B cell (primary cell): Measurements from ENCODE around the gene PDCD1LG2. TPM values are rescaled to one million over a fixed set of nuclear protein-coding genes. Genes with fewer than 3 reads are reported as not detected.

Source experiments
- ATAC-seq: fragments of 200-7000 bp; cut with Tn5 transposase; one replicate; pipeline ENCODE4 v1.10.0; 2021; ENCODE audit warnings: low read depth, mild to moderate bottlenecking, moderate number of reproducible peaks, moderate library complexity
- CTCF ChIA-PET: fragments of 350-600 bp; sonication (Branson Sonifier 250); formaldehyde crosslinking; loops from one replicate; lab custom pipeline; 2021; ENCODE audit warnings: antibody characterized with exemption, inconsistent platforms; lab: Charles Lee
- POLR2A ChIA-PET: fragments of 350-600 bp; sonication (Branson Sonifier 250); formaldehyde crosslinking; loops from one replicate; lab custom pipeline; 2021; ENCODE audit warnings: antibody characterized with exemption; lab: Charles Lee
- DNase-seq: peaks from one replicate; pipeline ENCODE4 v3.0.0; 2013
- H2AFZ ChIP-seq: 2 replicates; pipeline ENCODE4 v1.6.1; 2012; ENCODE audit warnings: mild to moderate bottlenecking, low read depth, low read length; ENCODE audit not compliant: insufficient read depth, poor library complexity, severe bottlenecking
- H3K27ac ChIP-seq, 2 donors: 1 replicate in 1 of 2; 2 replicates in 1 of 2; pipeline ENCODE4 v1.5.1; 2012 to 2013; ENCODE audit warnings: low read length in 2 of 2, mild to moderate bottlenecking in 2 of 2, moderate library complexity in 1 of 2
- H3K27me3 ChIP-seq, 4 experiments: fragments of 200-600 bp in 1 of 4; sonication (generic) in 1 of 4; replicated peaks in 1 of 4; 1 replicate in 2 of 4; 2 replicates in 2 of 4; pipeline versions ENCODE4 v1.6.1 to v1.7.0; 2013 to 2016; ENCODE audit warnings: low read length in 3 of 4, mild to moderate bottlenecking in 2 of 4, mixed read lengths in 1 of 4, moderate library complexity in 1 of 4; ENCODE audit not compliant: insufficient read depth in 4 of 4, control insufficient read depth in 3 of 4; ENCODE audit errors: control extremely low read depth in 1 of 4
- H3K36me3 ChIP-seq, 2 experiments: replicated peaks in 1 of 2; 1 replicate in 1 of 2; 2 replicates in 1 of 2; pipeline versions ENCODE4 v1.6.1 to v1.7.1; 2013; ENCODE audit warnings: low read length in 1 of 2; ENCODE audit not compliant: insufficient read depth in 2 of 2, control insufficient read depth in 1 of 2; ENCODE audit errors: control extremely low read depth in 1 of 2, extremely low read depth in 1 of 2
- H3K4me1 ChIP-seq, 2 donors: fragments of 200-600 bp in 1 of 2; sonication (generic) in 1 of 2; 1 replicate in 1 of 2; 2 replicates in 1 of 2; pipeline versions ENCODE4 v1.5.1 to v1.6.1; 2013 to 2017; ENCODE audit warnings: low read length in 2 of 2; ENCODE audit not compliant: control insufficient read depth in 2 of 2, insufficient read depth in 2 of 2
- H3K4me2 ChIP-seq: replicated peaks from 2 replicates; pipeline ENCODE3; 2012; ENCODE audit warnings: mild to moderate bottlenecking, low read depth, low read length; ENCODE audit not compliant: poor library complexity, severe bottlenecking
- H3K4me3 ChIP-seq, 5 experiments: fragments of 200-600 bp in 1 of 5; sonication (generic) in 1 of 5; 1 replicate in 3 of 5; 2 replicates in 2 of 5; pipeline versions ENCODE4 v1.5.1 to v1.7.0; 2011 to 2016; ENCODE audit warnings: low read length in 4 of 5, mild to moderate bottlenecking in 4 of 5, low read depth in 2 of 5, control low read depth in 1 of 5, moderate library complexity in 1 of 5; ENCODE audit not compliant: insufficient read depth in 1 of 5; ENCODE audit errors: control extremely low read depth in 1 of 5, extremely low read depth in 1 of 5
- H3K79me2 ChIP-seq: fragments of 200-600 bp; sonication (generic); one replicate; pipeline ENCODE4 v1.6.0; 2016; ENCODE audit warnings: low read length; ENCODE audit not compliant: control insufficient read depth, insufficient read depth
- H3K9ac ChIP-seq: fragments of 200-600 bp; sonication (generic); 2 replicates; pipeline ENCODE4 v1.6.1; 2017; ENCODE audit warnings: mild to moderate bottlenecking, low read length, moderate library complexity
- H3K9me3 ChIP-seq, 3 donors: one replicate each; pipeline versions ENCODE4 v1.6.1 to v1.7.1; 2013; ENCODE audit warnings: low read length in 2 of 3; ENCODE audit not compliant: control insufficient read depth in 2 of 3, insufficient read depth in 1 of 3; ENCODE audit errors: control extremely low read depth in 1 of 3
- H4K20me1 ChIP-seq: 2 replicates; pipeline ENCODE4 v1.6.0; 2012; ENCODE audit warnings: mild to moderate bottlenecking, low read length; ENCODE audit not compliant: insufficient read depth, control insufficient read depth, poor library complexity, severe bottlenecking
- H3K27ac Mint-ChIP-seq: one replicate; pipeline ENCODE4 v1.8.0; 2021; ENCODE audit warnings: mixed read lengths
- H3K27me3 Mint-ChIP-seq: one replicate; pipeline ENCODE4 v1.8.0; 2021; ENCODE audit warnings: mixed read lengths
- H3K4me1 Mint-ChIP-seq: one replicate; pipeline ENCODE4 v1.8.0; 2021; ENCODE audit warnings: mixed read lengths
- H3K4me3 Mint-ChIP-seq: one replicate; pipeline ENCODE4 v1.8.0; 2021; ENCODE audit warnings: mixed read lengths
- H3K9me3 Mint-ChIP-seq: one replicate; pipeline ENCODE4 v1.8.0; 2022; ENCODE audit warnings: mixed read lengths; ENCODE audit not compliant: insufficient read depth
- EZH2 ChIP-seq: IDR thresholded peaks from 2 replicates; pipeline ENCODE4 v1.6.1; 2012; ENCODE audit warnings: borderline replicate concordance, low read depth, mild to moderate bottlenecking, moderate library complexity, low read length; ENCODE audit not compliant: insufficient read depth, poor library complexity, severe bottlenecking
- WGBS: methylation state at CpG from one replicate; pipeline ENCODE4 v1.1.5; 2013; ENCODE audit warnings: missing lambda C conversion rate; ENCODE audit not compliant: insufficient coverage; 5-methylcytosine and 5-hydroxymethylcytosine counted together
- intact Hi-C: fragments of 100-400 bp; cut with micrococcal nuclease; formaldehyde crosslinking; loops from one replicate; pipeline ENCODE4 v1.10.0; 2022
- polyA plus RNA-seq: library from polyadenylated mRNA; depleted of rRNA; stranded (reverse); fragments of >200 nt; gene quantifications from 2 replicates; pipeline ENCODE4 v1.2.3, GENCODE V29; 2012
- total RNA-seq, 2 donors: library from RNA; stranded (reverse); fragments of 120-200 nt in 1 of 2; gene quantifications; 1 replicate in 1 of 2; 2 replicates in 1 of 2; pipeline versions ENCODE4 v1.2.3 to v1.2.4, GENCODE V29; 2013 to 2022
- TF ChIP-seq, protein P1 (sequence below): fragments of 200-600 bp; IDR thresholded peaks from one replicate; pipeline ENCODE4 v1.8.0; 2022; ENCODE audit warnings: antibody characterized with exemption, mild to moderate bottlenecking

Gene PDCD1LG2
- total and polyA plus RNA-seq, 2 donors (not counting 1 experiment from before 2014, with no cell fraction given), result 0.67 TPM; not detected in 1

DNA sequence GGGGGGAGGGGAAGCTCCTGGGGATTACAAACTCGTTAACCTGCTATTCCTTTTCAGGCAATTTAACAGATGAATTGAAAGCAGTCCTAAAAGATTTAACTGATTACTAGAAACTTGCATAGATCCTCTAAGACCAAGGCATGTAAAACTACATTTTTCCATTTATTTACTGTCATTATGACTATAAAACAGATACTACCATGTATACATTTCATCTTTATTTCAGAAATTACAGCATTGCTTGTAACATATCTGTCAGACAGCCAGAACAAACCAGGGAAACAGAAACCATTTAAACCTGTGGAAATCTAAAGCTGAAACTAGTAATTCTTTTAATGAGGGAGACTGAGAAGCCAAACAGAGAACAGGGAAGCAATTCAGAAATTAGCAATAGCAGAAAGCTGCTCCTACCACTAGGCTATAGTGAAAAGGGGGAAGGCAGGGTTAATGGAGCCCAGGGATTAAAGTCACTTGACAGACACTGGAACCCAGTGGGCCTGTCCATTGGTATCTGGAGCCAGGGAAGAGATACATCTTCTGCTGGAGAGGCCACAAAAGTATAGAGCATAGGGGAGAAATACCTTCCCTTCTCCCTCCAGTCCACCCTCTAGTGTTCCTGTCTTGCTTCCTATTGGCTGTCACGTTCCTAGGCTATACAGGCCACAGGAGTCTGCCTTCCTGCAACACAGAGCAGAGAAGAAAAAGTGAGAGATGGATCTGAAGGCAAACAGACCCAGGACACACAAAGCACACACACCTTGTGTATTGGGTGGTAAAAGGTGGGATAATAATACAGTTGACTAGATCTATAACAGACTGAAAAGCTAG lies 33.8 kb downstream of the PDCD1LG2 start:
- Histone ChIP-seq H3K79me2 (no peaks in the 10 kb centered on the region), H3K27ac (no peak overlapping the region), H3K4me2 (no peak overlapping the region), H3K36me3 (no peaks in the 10 kb centered on the region), H4K20me1 (no peaks in the 10 kb centered on the region), H2AFZ (no peak overlapping the region), H3K9me3 (peaks cover 0 to 4% (median 0%) of the 10 kb centered on the region in 3 donors), H3K27me3 (no peaks in the 10 kb centered on the region), H3K4me1 (peaks cover 0 to 3% of the 10 kb centered on the region in 2 donors), H3K4me3 (no peak overlapping the region), H3K9ac (no peak overlapping the region)
- WGBS, result no CpG with 5 or more reads among the region's 2 CpGs
- CTCF ChIA-PET, result interaction anchor here (0.6 kb wide), 1 partner anchor 1320 kb away, joined by 4 read pairs; no protein-coding TSS in a partner anchor
- H3K4me1 Mint-ChIP-seq, result peaks cover 13% of the 10 kb centered on the region
- intact Hi-C loops, result no loop called here
- ATAC-seq (no peak), DNase-seq (no peak)
- H3K9me3 Mint-ChIP-seq, result no peaks in the 10 kb centered on the region
- no peaks in the 10 kb centered on the region for H3K27me3 Mint-ChIP-seq
- POLR2A ChIA-PET, result no interaction called here
- TF ChIP-seq EZH2, result no peak
- TF ChIP-seq, protein P1, sequence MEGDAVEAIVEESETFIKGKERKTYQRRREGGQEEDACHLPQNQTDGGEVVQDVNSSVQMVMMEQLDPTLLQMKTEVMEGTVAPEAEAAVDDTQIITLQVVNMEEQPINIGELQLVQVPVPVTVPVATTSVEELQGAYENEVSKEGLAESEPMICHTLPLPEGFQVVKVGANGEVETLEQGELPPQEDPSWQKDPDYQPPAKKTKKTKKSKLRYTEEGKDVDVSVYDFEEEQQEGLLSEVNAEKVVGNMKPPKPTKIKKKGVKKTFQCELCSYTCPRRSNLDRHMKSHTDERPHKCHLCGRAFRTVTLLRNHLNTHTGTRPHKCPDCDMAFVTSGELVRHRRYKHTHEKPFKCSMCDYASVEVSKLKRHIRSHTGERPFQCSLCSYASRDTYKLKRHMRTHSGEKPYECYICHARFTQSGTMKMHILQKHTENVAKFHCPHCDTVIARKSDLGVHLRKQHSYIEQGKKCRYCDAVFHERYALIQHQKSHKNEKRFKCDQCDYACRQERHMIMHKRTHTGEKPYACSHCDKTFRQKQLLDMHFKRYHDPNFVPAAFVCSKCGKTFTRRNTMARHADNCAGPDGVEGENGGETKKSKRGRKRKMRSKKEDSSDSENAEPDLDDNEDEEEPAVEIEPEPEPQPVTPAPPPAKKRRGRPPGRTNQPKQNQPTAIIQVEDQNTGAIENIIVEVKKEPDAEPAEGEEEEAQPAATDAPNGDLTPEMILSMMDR, result no peak
- H3K27ac Mint-ChIP-seq, result no peak overlapping the region
- no peak overlapping the region for H3K4me3 Mint-ChIP-seq
